H1 (cell line): ENCODE measurements around the gene S100A10.

Experiments used
- EGR1 ChIP-seq: IDR thresholded peaks from 2 replicates; pipeline ENCODE4 v1.6.1; 2011; ENCODE audit warnings: low read depth, low read length, borderline replicate concordance
- TF ChIP-seq, protein P1 (sequence below), 3 experiments: IDR thresholded peaks; 1 replicate in 2 of 3; 2 replicates in 1 of 3; pipeline versions ENCODE4 v1.5.1 to v1.6.1; 2011; ENCODE audit warnings: low read length in 3 of 3, mild to moderate bottlenecking in 3 of 3, inconsistent platforms in 2 of 3, low read depth in 1 of 3, moderate library complexity in 1 of 3; ENCODE audit not compliant: insufficient read depth in 1 of 3; ENCODE audit errors: control extremely low read depth in 1 of 3

GRCh38 chr1:151985768-151986167 lies 7.9 kb downstream of the S100A10 start:
- TF ChIP-seq, protein P1, sequence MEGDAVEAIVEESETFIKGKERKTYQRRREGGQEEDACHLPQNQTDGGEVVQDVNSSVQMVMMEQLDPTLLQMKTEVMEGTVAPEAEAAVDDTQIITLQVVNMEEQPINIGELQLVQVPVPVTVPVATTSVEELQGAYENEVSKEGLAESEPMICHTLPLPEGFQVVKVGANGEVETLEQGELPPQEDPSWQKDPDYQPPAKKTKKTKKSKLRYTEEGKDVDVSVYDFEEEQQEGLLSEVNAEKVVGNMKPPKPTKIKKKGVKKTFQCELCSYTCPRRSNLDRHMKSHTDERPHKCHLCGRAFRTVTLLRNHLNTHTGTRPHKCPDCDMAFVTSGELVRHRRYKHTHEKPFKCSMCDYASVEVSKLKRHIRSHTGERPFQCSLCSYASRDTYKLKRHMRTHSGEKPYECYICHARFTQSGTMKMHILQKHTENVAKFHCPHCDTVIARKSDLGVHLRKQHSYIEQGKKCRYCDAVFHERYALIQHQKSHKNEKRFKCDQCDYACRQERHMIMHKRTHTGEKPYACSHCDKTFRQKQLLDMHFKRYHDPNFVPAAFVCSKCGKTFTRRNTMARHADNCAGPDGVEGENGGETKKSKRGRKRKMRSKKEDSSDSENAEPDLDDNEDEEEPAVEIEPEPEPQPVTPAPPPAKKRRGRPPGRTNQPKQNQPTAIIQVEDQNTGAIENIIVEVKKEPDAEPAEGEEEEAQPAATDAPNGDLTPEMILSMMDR (IDR thresholded peaks at IDR 0.05; ENCODE audit: control extremely low read depth in 1 of 3, insufficient read depth in 1 of 3, low read depth in 1 of 3, low read length in 3 of 3): no peak
- no peak for TF ChIP-seq EGR1
